Measurements from ENCODE around the gene RTN1.

- TF ChIP-seq CTCF (IDR thresholded peaks at IDR 0.05 in 4 of 5, conservative IDR thresholded peaks at IDR 0.05 in 1 of 5) (no peak), POLR2A (IDR thresholded peaks at IDR 0.05) (no peak)
Observed at GRCh38 chr14:59754256-59754655, 116.3 kb downstream of the RTN1 start.

All from gastrocnemius medialis (tissue), 4 donors.